Colonic mucosa (tissue), 4 donors: ENCODE results near the gene SLC5A3. TPM values are rescaled to one million over a fixed set of nuclear protein-coding genes. Genes with fewer than 3 reads are reported as not detected.

Source experiments
- DNase-seq: peaks from one replicate; pipeline ENCODE4 v3.0.0-alpha.2; 2020
- H3K27ac ChIP-seq: fragments of 200-600 bp; one replicate; pipeline ENCODE4 v1.8.0; 2021
- H3K27me3 ChIP-seq: fragments of 200-600 bp; one replicate; pipeline ENCODE4 v1.8.0; 2021
- H3K36me3 ChIP-seq: fragments of 200-600 bp; one replicate; pipeline ENCODE4 v1.8.0; 2021
- H3K4me1 ChIP-seq: fragments of 200-600 bp; one replicate; pipeline ENCODE4 v1.8.0; 2021; ENCODE audit warnings: mild to moderate bottlenecking
- H3K4me3 ChIP-seq: fragments of 200-600 bp; one replicate; pipeline ENCODE4 v1.8.0; 2021
- H3K9ac ChIP-seq, 2 donors: one replicate each; pipeline ENCODE4 v1.7.0; 2013; ENCODE audit warnings: control low read depth in 2 of 2, low read depth in 2 of 2, low read length in 2 of 2
- H3K9me3 ChIP-seq: fragments of 200-600 bp; one replicate; pipeline ENCODE4 v1.8.0; 2021
- intact Hi-C: fragments of 100-400 bp; cut with DNase I; formaldehyde crosslinking; loops from one replicate; pipeline ENCODE4 v1.14.1; 2022
- total RNA-seq, 2 donors: library from RNA; stranded (reverse); fragmentation: NEBNext Ultra II Directional in 1 of 2; extraction: Animal tissue kit (Norgen Biotek cat#: 25700) in 1 of 2; gene quantifications; one replicate each; pipeline ENCODE4 v1.2.1, GENCODE V29; 2021
- TF ChIP-seq, protein P1 (sequence below): fragments of 200-600 bp; IDR thresholded peaks from one replicate; pipeline ENCODE4 v1.8.0; 2022; ENCODE audit warnings: antibody characterized with exemption, mild to moderate bottlenecking
- donor health status: healthy.
- donor health status: DM: no; HTN: no; CAD: no.
- donor health status: DM: no; HTN: no; CAD: no.

The SLC5A3 gene
- total RNA-seq, 2 donors from 2014 or later, result 20.1 to 28.6 TPM

DNA sequence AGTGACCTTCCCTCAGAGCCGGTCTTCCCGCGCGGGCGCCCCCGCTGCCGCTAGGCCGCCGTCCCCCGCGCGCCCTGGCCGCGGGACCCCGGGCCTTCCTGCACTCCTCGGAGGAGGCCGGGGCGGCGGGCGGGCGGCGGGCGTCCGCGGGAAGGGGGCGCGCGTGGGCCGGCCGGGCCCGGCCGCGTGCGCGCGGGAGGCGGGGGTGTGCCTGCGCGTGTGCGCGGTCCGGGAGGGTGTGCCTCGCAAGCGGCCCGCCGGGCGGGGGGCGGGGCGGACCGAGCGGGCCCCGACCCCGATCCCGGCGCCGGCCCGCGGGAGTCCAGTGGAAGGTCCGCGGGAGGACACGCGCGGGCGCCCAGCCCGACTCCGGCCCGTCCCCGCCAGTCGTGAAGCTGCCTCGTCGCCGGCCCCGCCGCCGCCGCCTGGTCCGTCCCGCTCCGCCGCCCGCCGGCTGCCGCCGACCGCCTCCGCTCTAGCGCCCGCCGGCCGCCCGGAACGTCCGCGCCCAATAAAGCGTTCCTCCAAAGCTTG lies 438 bp downstream of the SLC5A3 start:
- no peaks in the 10 kb centered on the region for H3K36me3 ChIP-seq
- H3K27ac ChIP-seq, result peak overlapping the region; percentile 80
- no peaks in the 10 kb centered on the region for H3K9me3 ChIP-seq
- peak overlapping the region; percentile 92 to 94 for H3K9ac ChIP-seq
- no peaks in the 10 kb centered on the region for H3K27me3 ChIP-seq
- TF ChIP-seq, protein P1, sequence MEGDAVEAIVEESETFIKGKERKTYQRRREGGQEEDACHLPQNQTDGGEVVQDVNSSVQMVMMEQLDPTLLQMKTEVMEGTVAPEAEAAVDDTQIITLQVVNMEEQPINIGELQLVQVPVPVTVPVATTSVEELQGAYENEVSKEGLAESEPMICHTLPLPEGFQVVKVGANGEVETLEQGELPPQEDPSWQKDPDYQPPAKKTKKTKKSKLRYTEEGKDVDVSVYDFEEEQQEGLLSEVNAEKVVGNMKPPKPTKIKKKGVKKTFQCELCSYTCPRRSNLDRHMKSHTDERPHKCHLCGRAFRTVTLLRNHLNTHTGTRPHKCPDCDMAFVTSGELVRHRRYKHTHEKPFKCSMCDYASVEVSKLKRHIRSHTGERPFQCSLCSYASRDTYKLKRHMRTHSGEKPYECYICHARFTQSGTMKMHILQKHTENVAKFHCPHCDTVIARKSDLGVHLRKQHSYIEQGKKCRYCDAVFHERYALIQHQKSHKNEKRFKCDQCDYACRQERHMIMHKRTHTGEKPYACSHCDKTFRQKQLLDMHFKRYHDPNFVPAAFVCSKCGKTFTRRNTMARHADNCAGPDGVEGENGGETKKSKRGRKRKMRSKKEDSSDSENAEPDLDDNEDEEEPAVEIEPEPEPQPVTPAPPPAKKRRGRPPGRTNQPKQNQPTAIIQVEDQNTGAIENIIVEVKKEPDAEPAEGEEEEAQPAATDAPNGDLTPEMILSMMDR, result no peak
- no peaks in the 10 kb centered on the region for H3K4me1 ChIP-seq
- peak; percentile 37 for DNase-seq
- peak overlapping the region; percentile 59 for H3K4me3 ChIP-seq
- intact Hi-C loops, result loop anchor here (10.0 kb wide), 1 partner anchor 129 kb away; no protein-coding TSS in a partner anchor

DNA sequence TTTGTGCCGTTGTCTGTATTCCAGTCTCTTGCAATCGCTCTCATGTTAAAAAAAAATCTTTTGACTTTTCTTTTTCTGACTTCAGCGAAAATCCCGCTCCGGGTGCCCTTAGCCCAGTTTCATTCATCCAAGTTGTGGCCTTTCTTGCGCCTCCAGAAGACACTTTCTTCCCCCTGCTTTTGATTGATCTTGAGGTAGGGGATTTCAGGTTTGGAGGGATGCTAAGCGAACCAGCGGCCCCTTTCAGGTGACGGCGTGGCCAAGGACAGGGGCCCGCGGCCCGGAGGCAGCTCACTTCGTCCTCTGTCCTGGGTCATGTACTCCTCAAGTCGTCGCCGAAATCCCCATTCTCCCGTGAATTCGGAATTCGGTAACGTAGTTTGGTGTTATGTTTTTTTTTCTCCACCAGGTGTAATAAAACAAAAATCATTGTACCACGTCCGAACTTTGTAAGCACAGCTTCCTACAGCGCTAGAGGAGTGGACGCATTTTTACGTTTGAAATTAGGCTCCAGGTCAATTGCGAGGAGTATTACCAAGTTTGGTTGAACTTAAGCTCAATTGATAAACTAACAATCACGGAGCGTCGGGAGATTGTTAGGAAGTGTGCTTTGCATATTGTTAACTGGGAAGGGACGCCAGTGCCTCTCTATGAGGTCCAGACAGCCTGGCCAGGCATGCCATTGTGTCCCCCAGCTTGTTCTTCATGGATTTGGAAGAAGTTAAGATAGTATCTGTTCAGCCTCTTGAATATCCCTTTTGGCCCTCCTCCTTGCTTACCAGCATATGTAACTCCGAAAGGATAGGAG lies 1.1 kb downstream of the SLC5A3 start:
- TF ChIP-seq, protein P1, result no peak
- peaks cover 3% of the 10 kb centered on the region for H3K4me1 ChIP-seq
- DNase-seq, result peak; percentile 42
- no peaks in the 10 kb centered on the region for H3K9me3 ChIP-seq
- intact Hi-C loops, result loop anchor here (10.0 kb wide), 1 partner anchor 130 kb away; no protein-coding TSS in a partner anchor
- peak overlapping the region; percentile 56 for H3K27ac ChIP-seq
- peak overlapping the region; percentile 92 to 94 for H3K9ac ChIP-seq
- H3K4me3 ChIP-seq, result peak overlapping the region; percentile 59
- no peaks in the 10 kb centered on the region for H3K27me3 ChIP-seq
- H3K36me3 ChIP-seq, result no peaks in the 10 kb centered on the region

DNA sequence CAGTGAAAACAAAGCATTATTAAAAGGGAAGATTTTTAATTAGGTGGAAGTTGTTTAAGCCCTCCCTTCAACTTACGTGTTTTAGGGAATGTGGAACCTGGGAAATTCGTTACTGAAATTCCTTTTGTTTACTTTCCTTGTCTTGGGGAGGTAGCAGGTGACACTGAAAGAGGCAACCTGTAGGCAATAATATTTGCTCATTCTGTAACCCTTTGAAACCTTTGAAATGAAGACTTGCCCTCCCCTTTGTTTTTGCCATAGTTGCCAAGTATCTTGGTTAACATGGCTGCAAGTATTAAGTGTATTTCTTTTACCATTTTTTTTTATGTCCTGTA lies 1.7 kb downstream of the SLC5A3 start:
- H3K9ac ChIP-seq, result peak overlapping the region; percentile 33 to 94

DNA sequence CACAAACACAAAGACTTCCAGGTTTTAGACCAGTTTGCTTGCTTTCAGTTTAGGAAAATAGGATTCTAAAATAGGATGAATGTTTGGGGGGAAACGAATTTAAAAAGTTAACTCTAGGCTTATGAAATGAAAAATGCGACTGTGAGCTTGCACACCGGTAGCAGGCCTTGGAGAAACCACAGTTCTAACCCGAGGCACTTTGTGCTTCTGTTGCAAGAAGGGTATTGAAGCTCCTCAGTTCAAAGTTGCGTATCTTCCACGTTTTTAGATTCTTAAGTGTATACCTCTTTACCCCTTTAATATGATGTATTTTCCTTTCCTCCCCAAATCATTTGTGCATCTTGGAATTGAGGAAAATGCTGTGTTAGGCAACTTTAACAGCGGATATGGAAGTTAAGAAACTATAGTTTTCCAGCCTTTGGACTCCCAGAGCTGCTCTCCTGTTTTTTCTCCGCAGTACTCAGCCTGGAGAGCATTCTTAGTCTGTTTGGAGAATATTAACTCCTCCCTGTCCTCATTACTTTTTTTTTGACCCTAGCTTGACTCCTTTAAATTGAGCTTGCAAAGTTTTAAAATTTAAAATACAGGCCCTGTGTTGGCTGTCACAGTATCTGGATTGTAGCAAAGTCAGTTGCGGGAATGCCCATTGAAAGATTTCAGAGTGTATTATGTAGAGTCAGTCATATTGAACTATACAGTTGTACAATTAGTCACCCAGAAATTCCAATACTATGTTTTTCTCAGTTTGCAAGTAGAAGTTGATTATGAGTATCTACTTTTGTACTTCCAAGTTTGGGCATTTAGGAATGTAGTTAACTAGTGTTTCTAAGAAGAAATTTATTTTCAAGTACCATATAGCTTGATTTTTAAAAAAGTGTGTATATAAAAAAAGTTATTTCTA lies 2.6 kb downstream of the SLC5A3 start:
- Histone ChIP-seq H3K36me3 (no peaks in the 10 kb centered on the region), H3K27me3 (no peaks in the 10 kb centered on the region), H3K27ac (no peak overlapping the region), H3K9ac (peak overlapping the region in 1 of 2 donors; percentile 4), H3K4me3 (peak overlapping the region; percentile 59), H3K4me1 (peaks cover 11% of the 10 kb centered on the region), H3K9me3 (no peaks in the 10 kb centered on the region)
- intact Hi-C loops, result loop anchor here (10.0 kb wide), 1 partner anchor 131 kb away; no protein-coding TSS in a partner anchor
- TF ChIP-seq, protein P1, result no peak
- no peak for DNase-seq

More for the DNA sequence above, 1.7 kb downstream of the SLC5A3 start:
- intact Hi-C loops, result loop anchor here (10.0 kb wide), 1 partner anchor 130 kb away; no protein-coding TSS in a partner anchor
- peak overlapping the region; percentile 56 for H3K27ac ChIP-seq
- no peaks in the 10 kb centered on the region for H3K36me3 ChIP-seq
- TF ChIP-seq, protein P1, result no peak
- H3K4me3 ChIP-seq, result peak overlapping the region; percentile 59
- no peaks in the 10 kb centered on the region for H3K9me3 ChIP-seq
- H3K4me1 ChIP-seq, result peaks cover 9% of the 10 kb centered on the region
- no peak for DNase-seq
- H3K27me3 ChIP-seq, result no peaks in the 10 kb centered on the region

DNA sequence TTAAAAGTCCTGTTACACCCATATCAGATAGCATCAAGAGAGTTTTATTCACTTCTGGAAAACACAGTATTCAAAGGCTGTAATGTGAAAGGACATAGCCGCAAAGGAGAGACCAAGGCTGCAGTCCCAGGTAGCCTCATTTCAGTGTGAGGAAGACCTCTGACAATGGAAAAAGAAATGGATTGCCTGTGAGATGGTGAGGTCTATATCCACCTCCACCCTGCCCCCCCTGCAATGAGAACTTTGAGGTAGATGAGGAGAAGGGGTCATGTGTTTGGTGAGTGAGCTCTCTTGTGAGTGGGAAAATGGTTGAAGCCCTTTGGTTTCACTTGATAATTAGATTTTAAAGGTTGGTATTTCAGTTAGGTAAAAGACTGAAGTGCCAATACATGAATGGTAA lies 3.5 kb downstream of the SLC5A3 start:
- H3K4me1 ChIP-seq, result peaks cover 11% of the 10 kb centered on the region
- H3K27me3 ChIP-seq, result no peaks in the 10 kb centered on the region
- no peak overlapping the region for H3K27ac ChIP-seq
- TF ChIP-seq, protein P1, result no peak
- H3K4me3 ChIP-seq, result no peak overlapping the region
- DNase-seq, result no peak
- no peaks in the 10 kb centered on the region for H3K36me3 ChIP-seq
- no peaks in the 10 kb centered on the region for H3K9me3 ChIP-seq
- no peak overlapping the region for H3K9ac ChIP-seq
- intact Hi-C loops, result loop anchor here (10.0 kb wide), 1 partner anchor 132 kb away; no protein-coding TSS in a partner anchor
